DOHH2 (cell line): ENCODE measurements around the gene PCDHA2.
"Not testable (repeated sequence)": the region's sequence is repeated elsewhere in the genome, so short reads cannot be mapped to it uniquely, and the experiment has no call there.

Experiments used
- H3F3A ChIP-seq: fragments of 200-600 bp; sonication (generic), shearing (Covaris generic); 2 replicates; pipeline ENCODE4 v1.6.0; 2016; ENCODE audit warnings: antibody characterized with exemption, mild to moderate bottlenecking; ENCODE audit not compliant: control insufficient read depth, insufficient read depth
- H3K27ac ChIP-seq: fragments of 200-600 bp; sonication (generic); 2 replicates; pipeline ENCODE4 v1.5.1; 2014; ENCODE audit warnings: low read depth, mild to moderate bottlenecking, low read length, moderate library complexity
- H3K27me3 ChIP-seq: fragments of 200-600 bp; sonication (generic); 2 replicates; pipeline ENCODE4 v1.6.1; 2014; ENCODE audit warnings: mild to moderate bottlenecking, low read length, mixed read lengths; ENCODE audit not compliant: control insufficient read depth
- H3K36me3 ChIP-seq: fragments of 200-600 bp; sonication (generic); 2 replicates; pipeline ENCODE4 v1.6.1; 2014; ENCODE audit warnings: mild to moderate bottlenecking, low read length, moderate library complexity, mixed read lengths; ENCODE audit not compliant: control insufficient read depth
- H3K4me1 ChIP-seq: fragments of 200-600 bp; sonication (generic); 2 replicates; pipeline ENCODE4 v1.6.1; 2014; ENCODE audit warnings: mild to moderate bottlenecking, low read length, mixed read lengths; ENCODE audit not compliant: control insufficient read depth
- H3K4me2 ChIP-seq: fragments of 200-600 bp; sonication (generic); 2 replicates; pipeline ENCODE4 v1.6.0; 2014; ENCODE audit warnings: mild to moderate bottlenecking, low read length, moderate library complexity
- H3K4me3 ChIP-seq: fragments of 200-600 bp; sonication (generic); 2 replicates; pipeline ENCODE4 v1.5.1; 2014; ENCODE audit warnings: mild to moderate bottlenecking, low read length, mixed read lengths
- H3K79me2 ChIP-seq: fragments of 200-600 bp; sonication (generic); 2 replicates; pipeline ENCODE4 v1.6.1; 2014; ENCODE audit warnings: mild to moderate bottlenecking, low read length, mixed read lengths; ENCODE audit not compliant: control insufficient read depth
- H3K9me2 ChIP-seq: fragments of 200-600 bp; sonication (generic); replicated peaks from 2 replicates; pipeline ENCODE4 v1.6.1; 2014; ENCODE audit warnings: mild to moderate bottlenecking, low read length, mixed read lengths; ENCODE audit not compliant: control insufficient read depth
- H3K9me3 ChIP-seq: fragments of 200-600 bp; sonication (generic); 2 replicates; pipeline ENCODE4 v1.6.1; 2014; ENCODE audit warnings: antibody characterized with exemption, low read length, mixed read lengths; ENCODE audit not compliant: control insufficient read depth, insufficient read depth
- H4K20me1 ChIP-seq: fragments of 200-600 bp; sonication (generic); 2 replicates; pipeline ENCODE4 v1.6.0; 2014; ENCODE audit warnings: low read depth, mild to moderate bottlenecking, antibody characterized with exemption, low read length, moderate library complexity; ENCODE audit not compliant: control insufficient read depth, insufficient read depth
- CTCF ChIP-seq: fragments of 200-600 bp; sonication (generic); IDR thresholded peaks from one replicate; pipeline ENCODE4 v1.5.1; 2014; ENCODE audit warnings: antibody characterized with exemption, mild to moderate bottlenecking, low read depth, low read length; ENCODE audit not compliant: poor library complexity, severe bottlenecking
- EZH2phosphoT487 ChIP-seq: fragments of 200-600 bp; sonication (generic); IDR thresholded peaks from 2 replicates; pipeline ENCODE4 v1.6.1; 2017; ENCODE audit warnings: borderline replicate concordance, mild to moderate bottlenecking, antibody characterized with exemption, low read length, moderate library complexity, mixed read lengths

Gene PCDHA2

GRCh38 chr5:140791089-140791488 lies 3.6 kb upstream of the PCDHA2 start:
- H3K27me3 ChIP-seq = no peaks in the 10 kb centered on the region
- no peaks in the 10 kb centered on the region for H3F3A ChIP-seq
- no peak overlapping the region for H3K4me2 ChIP-seq
- H3K9me3 ChIP-seq = peaks cover 9% of the 10 kb centered on the region; the same call in 1 of the 2 replicates
- TF ChIP-seq EZH2phosphoT487 = no peak
- TF ChIP-seq CTCF = no peak
- H3K9me2 ChIP-seq = no peaks in the 10 kb centered on the region
- no peak overlapping the region for H3K27ac ChIP-seq
- H4K20me1 ChIP-seq = no peaks in the 10 kb centered on the region
- H3K4me1 ChIP-seq = no peaks in the 10 kb centered on the region
- H3K79me2 ChIP-seq = no peaks in the 10 kb centered on the region
- H3K4me3 ChIP-seq = no peak overlapping the region
- no peaks in the 10 kb centered on the region for H3K36me3 ChIP-seq

GRCh38 chr5:140795259-140795641 lies 598 bp downstream of the PCDHA2 start:
- Histone ChIP-seq H3K9me2 (no peaks in the 10 kb centered on the region), H3K79me2 (no peaks in the 10 kb centered on the region), H3K27me3 (no peaks in the 10 kb centered on the region), H3K4me3 (no peak overlapping the region), H3K9me3 (no peaks in the 10 kb centered on the region; the same call in 1 of the 2 replicates), H3K4me2 (no peak overlapping the region), H3K4me1 (no peaks in the 10 kb centered on the region), H3K36me3 (no peaks in the 10 kb centered on the region), H3F3A (no peaks in the 10 kb centered on the region), H3K27ac (no peak overlapping the region), H4K20me1 (no peaks in the 10 kb centered on the region)
- TF ChIP-seq EZH2phosphoT487 = no peak
- no peak for TF ChIP-seq CTCF

- not testable (repeated sequence) for H3K27ac ChIP-seq, H3K9me2 ChIP-seq, H3K4me3 ChIP-seq, H3K27me3 ChIP-seq, H3K36me3 ChIP-seq, H4K20me1 ChIP-seq, H3F3A ChIP-seq, H3K9me3 ChIP-seq, H3K79me2 ChIP-seq, H3K4me2 ChIP-seq, H3K4me1 ChIP-seq
Measured at GRCh38 chr5:140796072-140796717, 1.5 kb downstream of the PCDHA2 start.

GRCh38 chr5:140796718-140797095 lies 2.1 kb downstream of the PCDHA2 start:
- H3K9me2 ChIP-seq = no peaks in the 10 kb centered on the region
- H3F3A ChIP-seq = no peaks in the 10 kb centered on the region
- H3K27me3 ChIP-seq = no peaks in the 10 kb centered on the region
- no peak overlapping the region for H3K27ac ChIP-seq
- H3K4me2 ChIP-seq = no peak overlapping the region
- TF ChIP-seq CTCF = no peak
- TF ChIP-seq EZH2phosphoT487 = no peak
- H4K20me1 ChIP-seq = no peaks in the 10 kb centered on the region
- no peaks in the 10 kb centered on the region for H3K79me2 ChIP-seq
- no peaks in the 10 kb centered on the region for H3K36me3 ChIP-seq
- H3K4me1 ChIP-seq = no peaks in the 10 kb centered on the region
- H3K4me3 ChIP-seq = no peak overlapping the region
- H3K9me3 ChIP-seq = no peaks in the 10 kb centered on the region; the same call in 1 of the 2 replicates
